Right renal cortex interstitium (tissue), 3 donors: ENCODE measurements around the gene FAM219A. TPM values are rescaled to one million over a fixed set of nuclear protein-coding genes. Genes with fewer than 3 reads are reported as not detected.
"Not testable (repeated sequence)": the region's sequence is repeated elsewhere in the genome, so short reads cannot be mapped to it uniquely, and the experiment has no call there.

ENCODE experiments used
- DNase-seq, 3 donors: peaks; one replicate each; pipeline ENCODE4 v3.0.0-alpha.2; 2013; ENCODE audit warnings: low read depth in 3 of 3, low spot score in 2 of 3
- polyA plus RNA-seq, 3 donors: library from polyadenylated mRNA; unstranded; fragments of 120-200 nt; gene quantifications; one replicate each; pipeline ENCODE4 v1.2.1, GENCODE V29; 2013; ENCODE audit not compliant: insufficient read length in 3 of 3

Gene FAM219A
- polyA plus RNA-seq, 3 donors: 12.1 to 12.7 (median 12.2) TPM

DNA sequence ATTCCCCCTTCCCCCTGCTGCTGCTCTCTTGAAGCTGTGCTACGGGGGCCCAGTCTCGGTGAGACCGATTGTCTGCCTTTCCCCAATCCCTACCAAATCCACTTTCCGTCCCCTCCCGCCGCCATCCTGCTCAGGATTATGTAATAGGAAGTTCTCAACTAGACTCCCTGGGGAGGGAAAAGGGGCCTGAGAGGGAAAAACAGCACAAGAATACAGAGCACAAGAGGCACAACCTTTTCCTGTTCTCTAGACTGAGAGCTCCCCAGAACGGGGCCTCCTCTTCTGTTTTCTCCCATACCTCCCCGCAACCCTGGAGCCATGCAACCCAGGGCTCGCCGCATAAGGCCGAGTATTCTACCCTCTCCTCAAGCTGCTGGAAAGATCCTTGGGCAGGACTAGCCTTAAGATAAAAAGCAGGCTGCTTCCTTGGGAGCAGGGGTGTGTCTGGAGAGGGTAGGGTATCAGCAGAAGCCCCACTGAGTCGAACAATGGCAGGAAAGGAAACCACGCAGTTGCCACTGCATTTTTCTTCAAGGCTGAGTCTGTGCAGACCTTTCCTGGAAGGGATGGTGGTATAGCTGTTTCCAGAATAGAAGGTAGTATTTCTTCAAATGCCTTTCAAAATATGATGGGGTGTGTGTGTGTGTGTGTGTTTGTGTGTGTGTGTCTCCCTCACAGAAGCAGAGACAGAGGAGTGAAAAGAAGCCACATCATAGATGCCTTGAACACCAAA lies 94.6 kb downstream of the FAM219A start:
- no peak for DNase-seq

DNA sequence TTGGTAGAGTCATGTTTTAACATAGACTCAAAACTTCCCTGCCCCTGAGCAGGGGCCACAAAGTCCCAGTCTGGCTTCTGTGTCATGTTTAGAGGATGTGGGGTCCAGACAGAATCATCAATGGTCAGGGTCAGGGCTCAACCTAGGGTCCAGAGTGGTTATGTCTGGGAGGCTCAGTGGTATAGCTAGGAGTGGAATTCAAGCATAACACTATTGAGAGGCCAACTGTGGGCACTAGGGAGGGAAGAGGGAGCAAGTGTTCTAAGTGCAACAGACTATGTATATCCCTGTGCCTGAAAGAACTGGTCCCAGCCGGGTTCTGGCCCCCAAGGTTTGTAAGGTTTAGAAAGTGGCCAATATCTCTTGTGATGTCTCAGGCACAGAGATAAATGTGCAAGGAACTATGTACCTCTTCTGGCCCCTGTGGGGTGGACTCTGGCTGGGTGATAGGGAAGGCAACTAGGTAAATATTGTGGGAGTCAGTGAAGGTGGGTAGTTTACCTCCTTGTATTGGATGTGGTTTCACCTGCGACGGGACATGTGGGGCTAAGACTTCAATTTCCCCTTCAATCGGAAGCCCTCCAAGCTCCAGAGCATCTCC lies 95.7 kb downstream of the FAM219A start:
- DNase-seq: no peak

DNA sequence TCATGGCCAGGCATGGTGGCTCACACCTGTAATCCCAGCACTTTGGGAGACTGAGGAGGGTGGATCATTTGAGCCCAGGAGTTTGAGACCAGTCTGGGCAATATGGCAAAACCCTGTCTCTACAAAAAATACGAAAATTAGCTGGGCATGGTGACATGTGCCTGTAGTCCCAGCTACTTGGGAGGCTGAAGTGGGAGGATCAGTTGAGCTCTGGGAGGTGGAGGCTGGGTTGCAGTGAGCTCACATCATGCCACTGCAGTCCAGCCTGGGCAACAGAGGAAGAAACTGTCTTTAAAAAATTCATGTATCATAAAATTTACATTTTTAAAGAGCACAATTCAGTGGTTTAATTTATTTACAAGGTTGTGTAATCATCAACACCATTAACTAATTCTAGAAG lies 105.4 kb downstream of the FAM219A start:
- DNase-seq: not testable (repeated sequence)

DNA sequence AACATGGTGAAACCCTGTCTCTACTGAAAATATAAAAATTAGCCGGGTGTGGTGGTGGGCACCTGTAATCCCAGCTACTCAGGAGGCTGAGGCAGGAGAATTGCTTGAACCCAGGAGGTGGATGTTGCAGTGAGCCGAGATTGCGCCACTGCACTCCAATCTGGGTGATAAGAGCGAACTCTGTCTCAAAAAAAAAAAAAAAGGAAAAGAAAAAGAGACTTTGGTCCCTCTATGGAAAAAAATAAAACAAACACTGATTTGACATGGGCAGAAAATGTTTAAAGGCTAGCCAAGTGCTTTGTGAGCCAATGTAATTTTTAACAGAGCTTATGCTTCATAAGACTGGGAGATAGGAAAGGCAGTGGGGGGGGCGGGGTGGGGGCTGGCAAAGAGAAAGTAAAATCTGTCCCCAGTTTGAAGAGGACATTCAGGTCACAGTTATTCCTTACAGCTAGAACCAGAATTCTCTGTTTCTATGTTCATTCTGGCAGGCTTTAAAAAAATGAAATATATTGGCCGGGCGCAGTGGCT lies 106.2 kb downstream of the FAM219A start:
- not testable (repeated sequence) for DNase-seq

DNA sequence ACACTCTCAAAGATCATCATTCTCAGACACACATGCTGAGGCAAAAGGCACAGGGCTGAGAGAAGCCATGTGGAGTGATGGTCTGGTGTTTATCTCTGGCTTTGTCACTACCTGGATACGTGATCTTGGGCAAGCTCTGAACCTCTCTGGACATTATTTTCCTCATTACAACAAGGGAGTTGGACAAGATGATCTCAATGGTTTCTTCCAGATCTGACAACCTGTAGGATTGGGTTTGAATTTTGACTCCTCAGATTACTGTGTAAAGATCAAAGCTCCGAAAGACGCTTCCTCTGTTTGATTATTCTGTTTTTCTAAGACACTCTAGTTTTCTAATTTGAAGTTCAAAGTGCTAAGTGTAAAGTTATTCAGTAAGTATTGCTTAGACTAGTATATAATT lies 109.0 kb downstream of the FAM219A start:
- DNase-seq: no peak

Other genes starting within 250 kb of the FAM219A start
- 1 to 10 TPM; 5.7 to 6.5 (median 5.8) TPM for gene KIF24, start 129.3 kb downstream of the FAM219A start, polyA plus RNA-seq
- 10 to 100 TPM; 25.5 to 34.8 (median 27.3) TPM for gene NUDT2, start 129.0 kb downstream of the FAM219A start, polyA plus RNA-seq
- gene MYORG, start 81.7 kb downstream of the FAM219A start, polyA plus RNA-seq: 1 to 10 TPM; 7.1 to 9.9 (median 9.9) TPM
- gene DNAI1, start 235 bp upstream of the FAM219A start, polyA plus RNA-seq: 1 to 10 TPM; 1.6 to 2.7 (median 2.2) TPM
- gene ENHO, start 64.4 kb upstream of the FAM219A start, polyA plus RNA-seq: 1 to 10 TPM; 1.3 to 1.8 (median 1.4) TPM
- 10 to 100 TPM; 34.5 to 36.0 (median 35.6) TPM for gene CNTFR, start 131.2 kb upstream of the FAM219A start, polyA plus RNA-seq
- 10 to 100 TPM; 23.4 to 28.8 (median 28.7) TPM for gene RPP25L, start 153.5 kb upstream of the FAM219A start, polyA plus RNA-seq
- 10 to 100 TPM; 90.0 to 99.4 (median 96.9) TPM for gene DCTN3, start 161.9 kb upstream of the FAM219A start, polyA plus RNA-seq
- gene ARID3C, start 170.5 kb upstream of the FAM219A start, polyA plus RNA-seq: under 1 TPM in 1 of 3 donors, not detected in 2; 0.21 TPM
- gene SIGMAR1, start 179.2 kb upstream of the FAM219A start, polyA plus RNA-seq: 10 to 100 TPM; 47.0 to 53.1 (median 48.1) TPM
- gene GALT, start 188.1 kb upstream of the FAM219A start, polyA plus RNA-seq: 10 to 100 TPM; 57.8 to 70.9 (median 62.0) TPM
- gene IL11RA, start 193.6 kb upstream of the FAM219A start, polyA plus RNA-seq: 10 to 100 TPM; 44.1 to 48.8 (median 47.6) TPM
- gene CCL27, start 204.1 kb upstream of the FAM219A start, polyA plus RNA-seq: under 1 TPM; 0.50 to 0.61 (median 0.57) TPM
- gene CCL19, start 232.7 kb upstream of the FAM219A start, polyA plus RNA-seq: under 1 TPM in 1 of 3 donors, not detected in 2; 0.31 TPM